22Rv1 (cell line): Measurements from ENCODE around the gene SPATC1L.

Experiments used
- H3K27ac ChIP-seq: fragments of 450-650 bp; 2 replicates; pipeline ENCODE4 v1.5.1; 2017
- CTCF ChIP-seq: fragments of 450-650 bp; IDR thresholded peaks from 2 replicates; pipeline ENCODE4 v1.5.1; 2017; ENCODE audit warnings: mild to moderate bottlenecking
- ZFX ChIP-seq: fragments of 450-650 bp; IDR thresholded peaks from 2 replicates; pipeline ENCODE4 v1.6.1; 2017; ENCODE audit warnings: antibody characterized with exemption, borderline replicate concordance

Gene SPATC1L

DNA sequence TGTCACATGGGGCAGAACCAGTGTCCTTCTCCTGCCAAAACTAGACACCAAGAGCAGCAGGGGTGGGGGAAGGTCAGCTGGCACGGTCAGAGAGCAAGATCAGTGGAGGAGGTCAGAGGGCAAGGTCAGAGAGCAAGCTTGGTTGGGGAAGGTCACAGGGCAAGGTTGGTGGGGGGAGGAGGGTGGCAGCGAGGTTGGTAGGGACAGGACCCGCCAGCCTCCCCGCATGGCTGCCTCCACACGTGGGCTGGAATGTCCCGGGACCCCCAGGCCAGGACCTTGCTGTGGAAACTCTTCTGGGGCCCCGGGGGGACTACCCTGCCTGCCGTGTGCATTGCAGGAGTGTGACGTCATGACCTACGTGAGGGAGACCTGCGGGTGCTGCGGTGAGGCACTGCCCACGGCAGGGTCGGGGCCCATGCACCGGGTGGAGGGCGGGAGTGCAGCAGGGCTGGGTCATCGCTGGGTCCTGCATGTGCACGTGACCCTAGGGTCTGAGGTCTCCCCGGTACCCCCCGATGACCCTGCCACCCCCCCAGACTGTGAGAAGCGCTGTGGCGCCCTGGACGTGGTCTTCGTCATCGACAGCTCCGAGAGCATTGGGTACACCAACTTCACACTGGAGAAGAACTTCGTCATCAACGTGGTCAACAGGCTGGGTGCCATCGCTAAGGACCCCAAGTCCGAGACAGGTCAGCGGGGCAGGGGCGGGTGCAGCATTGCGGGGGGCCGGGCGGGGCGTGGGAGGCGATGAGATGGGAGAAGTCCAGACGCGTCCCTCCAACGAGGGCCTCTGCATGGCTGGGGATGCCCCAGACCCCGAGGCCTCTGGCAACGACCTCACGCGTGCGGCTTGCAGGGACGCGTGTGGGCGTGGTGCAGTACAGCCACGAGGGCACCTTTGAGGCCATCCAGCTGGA, 59.1 kb downstream of the SPATC1L start:
- H3K27ac ChIP-seq, result no peak overlapping the region
- TF ChIP-seq ZFX, result no peak
- no peak for TF ChIP-seq CTCF

- no peak overlapping the region for H3K27ac ChIP-seq
- TF ChIP-seq ZFX (no peak), CTCF (no peak)
Measured at GRCh38 chr21:46124083-46124925, 60.0 kb downstream of the SPATC1L start.

DNA sequence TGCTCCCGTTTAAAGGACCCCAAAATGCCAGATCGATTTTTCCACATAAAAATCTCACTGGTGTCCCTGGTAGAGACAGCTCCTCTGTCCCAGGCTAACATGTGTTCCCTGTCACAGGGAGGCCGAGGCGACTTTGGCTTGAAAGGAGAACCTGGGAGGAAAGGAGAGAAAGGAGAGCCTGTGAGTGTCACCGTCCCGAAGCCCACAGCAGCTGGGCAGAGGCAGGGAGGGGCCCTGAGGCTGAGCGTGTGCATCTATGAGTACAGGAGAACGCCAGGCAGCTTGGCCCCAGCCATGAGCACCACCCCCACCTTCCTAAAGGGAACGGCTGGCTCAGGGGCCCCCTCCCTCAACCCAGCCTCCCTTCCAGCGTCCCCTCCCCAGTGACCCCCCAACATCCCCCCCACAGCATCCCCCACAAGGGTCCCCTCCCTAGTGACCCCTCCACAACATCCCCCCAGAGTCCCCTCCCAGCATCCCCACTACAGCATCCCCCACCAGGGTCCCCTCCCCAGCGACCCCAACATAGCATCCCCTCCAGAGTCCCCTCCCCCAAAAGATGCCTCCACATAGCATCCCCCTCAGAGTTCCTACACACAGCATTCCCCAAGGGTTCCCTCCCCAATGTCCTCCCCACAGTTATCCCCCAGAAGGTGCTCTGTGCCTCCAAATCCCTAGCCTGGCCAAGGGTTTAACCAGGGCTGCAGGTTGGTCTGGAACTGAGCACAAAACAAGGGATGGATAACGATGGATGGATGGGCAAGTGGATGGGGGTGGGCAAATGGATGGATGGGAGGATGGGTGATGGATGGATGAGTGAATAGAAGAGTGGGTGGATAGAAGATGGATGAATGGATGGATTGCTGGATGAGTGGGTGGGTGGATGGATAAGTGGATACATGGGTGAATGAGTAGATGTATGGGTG, 61.2 kb downstream of the SPATC1L start:
- TF ChIP-seq CTCF (no peak), ZFX (no peak)
- no peak overlapping the region for H3K27ac ChIP-seq

DNA sequence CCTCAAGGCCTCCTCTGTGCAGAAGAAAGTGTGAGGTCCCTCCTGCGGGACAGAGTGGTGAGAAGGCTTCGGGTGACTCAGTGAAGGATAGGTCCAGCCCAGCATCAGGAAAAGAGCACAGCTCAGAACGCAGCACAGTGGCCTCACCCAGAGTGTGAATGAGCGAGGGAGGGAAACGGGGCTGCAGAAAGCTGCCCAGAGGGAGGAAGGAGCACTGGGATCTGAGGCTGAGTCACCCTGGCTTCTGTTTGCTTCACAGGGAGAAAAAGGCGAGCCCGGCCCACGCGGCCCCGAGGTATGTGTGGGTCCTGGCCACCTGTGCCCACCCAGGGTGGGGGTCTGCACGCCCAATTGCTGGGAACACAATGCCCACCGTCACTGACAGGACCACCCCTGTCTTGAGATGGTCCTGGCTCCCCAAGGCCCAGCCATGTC, 62.0 kb downstream of the SPATC1L start:
- TF ChIP-seq ZFX, result no peak
- no peak for TF ChIP-seq CTCF
- no peak overlapping the region for H3K27ac ChIP-seq

GRCh38 chr21:46121286-46122221, 62.7 kb downstream of the SPATC1L start:
- H3K27ac ChIP-seq, result no peak overlapping the region
- no peak for TF ChIP-seq CTCF
- no peak for TF ChIP-seq ZFX
